Ascending aorta (tissue), 2 donors: ENCODE results near the gene PDCD1LG2. TPM values are rescaled to one million over a fixed set of nuclear protein-coding genes. Genes with fewer than 3 reads are reported as not detected.
A peak's percentile ranks its signal among the peaks of the same experiment; 100 is the strongest.

Experiments
- DNase-seq, 2 donors: peaks; one replicate each; pipeline ENCODE4 v3.0.0-alpha.2; 2019; ENCODE audit warnings: low spot score in 2 of 2
- H3K27ac ChIP-seq, 2 donors: fragments of 200-600 bp; sonication (generic); one replicate each; pipeline ENCODE4 v1.5.1; 2016 to 2017; ENCODE audit warnings: mild to moderate bottlenecking in 1 of 2
- H3K27me3 ChIP-seq: fragments of 200-600 bp; sonication (generic); one replicate; pipeline ENCODE4 v1.5.1; 2017
- H3K36me3 ChIP-seq, 2 donors: fragments of 200-600 bp; sonication (generic); one replicate each; pipeline ENCODE4 v1.5.1; 2016
- H3K4me1 ChIP-seq, 2 donors: fragments of 200-600 bp; sonication (generic); one replicate each; pipeline ENCODE4 v1.5.1; 2016 to 2017; ENCODE audit warnings: mild to moderate bottlenecking in 1 of 2
- H3K4me3 ChIP-seq, 2 donors: fragments of 200-600 bp; sonication (generic); one replicate each; pipeline ENCODE4 v1.5.1; 2016 to 2017; ENCODE audit warnings: mild to moderate bottlenecking in 1 of 2
- H3K9me3 ChIP-seq, 2 donors: fragments of 200-600 bp; sonication (generic); one replicate each; pipeline ENCODE4 v1.5.1; 2016
- CTCF ChIP-seq, 3 experiments: fragments of 200-600 bp in 2 of 3; fragments of 450-650 bp in 1 of 3; sonication (generic) in 2 of 3; IDR thresholded peaks; one replicate each; pipeline ENCODE4 v1.5.1; 2016 to 2019; ENCODE audit warnings: antibody characterized with exemption in 3 of 3, mild to moderate bottlenecking in 1 of 3, moderate library complexity in 1 of 3
- intact Hi-C: fragments of 100-400 bp; cut with DNase I; formaldehyde crosslinking; loops from one replicate; pipeline ENCODE4 v1.15.1; 2023
- total RNA-seq: library from RNA; depleted of rRNA; stranded (reverse); fragments of >200 nt; gene quantifications from one replicate; pipeline ENCODE4 v1.1.0, GENCODE V29; 2016

The PDCD1LG2 gene
- total RNA-seq, 1 donor from 2014 or later, result 1.1 TPM

- Histone ChIP-seq H3K4me1 (no peaks in the 10 kb centered on the region), H3K27ac (no peak overlapping the region), H3K4me3 (no peak overlapping the region), H3K9me3 (no peaks in the 10 kb centered on the region), H3K36me3 (no peaks in the 10 kb centered on the region), H3K27me3 (no peaks in the 10 kb centered on the region)
- TF ChIP-seq CTCF (IDR thresholded peaks at IDR 0.05), result no peak
- no peak for DNase-seq
- intact Hi-C loops, result no loop called here
Observed at GRCh38 chr9:5499889-5500398, 10.4 kb upstream of the PDCD1LG2 start.

DNA sequence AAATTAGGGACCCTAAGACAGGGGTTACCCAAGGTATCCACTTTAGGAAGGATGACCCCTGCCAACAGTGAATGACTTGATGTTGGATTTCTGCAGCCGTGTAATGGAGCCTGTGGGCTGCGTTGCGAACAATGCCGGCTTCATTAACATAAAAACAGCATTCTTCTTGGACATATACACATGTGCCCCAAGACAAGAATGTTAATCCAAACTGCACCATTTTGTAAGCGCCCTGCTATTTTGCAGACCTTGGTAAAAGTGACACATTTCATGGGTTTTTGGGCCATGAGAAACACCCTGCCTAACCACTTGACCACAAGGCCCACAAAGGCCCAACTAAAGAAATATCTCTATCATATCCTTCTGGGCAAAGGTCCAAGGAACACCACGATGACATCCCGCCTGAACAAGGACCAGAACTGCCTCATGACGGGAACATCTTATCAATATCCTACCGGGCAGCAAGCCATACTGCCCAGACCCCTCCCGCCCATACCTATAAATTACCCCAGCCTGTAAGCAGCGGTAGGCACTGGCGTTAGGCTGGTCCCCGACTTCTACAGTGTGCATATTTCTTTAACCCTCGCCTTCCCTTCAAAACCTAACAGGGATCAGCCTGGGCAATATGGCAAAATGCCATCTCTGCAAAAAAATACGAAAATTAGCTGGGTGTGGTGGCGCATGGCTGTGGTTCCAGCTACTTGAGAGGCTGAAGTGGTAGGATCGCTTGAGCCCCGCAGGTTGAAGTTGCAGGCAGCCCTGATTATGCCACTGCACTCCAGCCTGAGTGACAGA lies 9.7 kb upstream of the PDCD1LG2 start:
- DNase-seq, result no peak
- no peak overlapping the region for H3K27ac ChIP-seq
- intact Hi-C loops, result no loop called here

GRCh38 chr9:5502553-5502952 lies 7.8 kb upstream of the PDCD1LG2 start:
- no peak for DNase-seq
- H3K36me3 ChIP-seq, result no peaks in the 10 kb centered on the region
- H3K9me3 ChIP-seq, result no peaks in the 10 kb centered on the region
- H3K27me3 ChIP-seq, result no peaks in the 10 kb centered on the region
- intact Hi-C loops, result no loop called here
- no peak for TF ChIP-seq CTCF (IDR thresholded peaks at IDR 0.05)
- no peaks in the 10 kb centered on the region for H3K4me1 ChIP-seq
- no peak overlapping the region for H3K27ac ChIP-seq
- H3K4me3 ChIP-seq, result no peak overlapping the region

More for the DNA sequence above, 9.7 kb upstream of the PDCD1LG2 start:
- Histone ChIP-seq H3K27me3 (no peaks in the 10 kb centered on the region), H3K4me1 (no peaks in the 10 kb centered on the region), H3K36me3 (no peaks in the 10 kb centered on the region), H3K4me3 (no peak overlapping the region), H3K9me3 (no peaks in the 10 kb centered on the region)
- TF ChIP-seq CTCF (IDR thresholded peaks at IDR 0.05), result no peak

DNA sequence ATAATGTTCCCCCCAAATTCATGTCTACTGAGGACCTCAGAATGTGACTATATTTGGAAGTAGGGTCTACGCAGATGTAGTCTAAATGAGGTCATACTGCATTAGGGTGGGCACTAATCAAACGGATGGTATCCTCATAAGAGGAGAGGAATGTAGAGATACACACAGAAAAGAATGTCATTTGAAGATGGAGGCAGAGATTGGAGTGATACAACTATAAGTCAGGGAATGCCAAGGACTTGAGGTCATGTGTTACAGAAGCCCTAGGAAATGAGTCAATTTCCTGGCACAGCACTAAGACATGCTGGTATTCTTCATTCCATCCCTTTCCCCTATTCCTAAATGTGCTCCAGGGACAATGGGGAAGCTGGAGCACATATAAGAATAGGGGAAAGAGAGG lies 758 bp upstream of the PDCD1LG2 start:
- no peaks in the 10 kb centered on the region for H3K27me3 ChIP-seq
- peak overlapping the region; percentile 76 to 79 for H3K27ac ChIP-seq
- intact Hi-C loops, result loop anchor here (5.0 kb wide), 2 partner anchors 57 to 68 kb away; partner anchors contain the start of gene CD274
- H3K4me1 ChIP-seq, result peaks cover 0 to 4% of the 10 kb centered on the region in 2 donors
- no peak for TF ChIP-seq CTCF (IDR thresholded peaks at IDR 0.05)
- no peak overlapping the region for H3K4me3 ChIP-seq
- no peak for DNase-seq
- no peaks in the 10 kb centered on the region for H3K36me3 ChIP-seq
- H3K9me3 ChIP-seq, result no peaks in the 10 kb centered on the region

GRCh38 chr9:5510989-5511388 lies 658 bp downstream of the PDCD1LG2 start:
- TF ChIP-seq CTCF (IDR thresholded peaks at IDR 0.05), result no peak
- Histone ChIP-seq H3K27ac (peak overlapping the region; percentile 76 to 79), H3K4me3 (peak overlapping the region; percentile 29 to 54), H3K4me1 (peaks cover 0 to 4% of the 10 kb centered on the region in 2 donors), H3K36me3 (no peaks in the 10 kb centered on the region), H3K27me3 (no peaks in the 10 kb centered on the region), H3K9me3 (no peaks in the 10 kb centered on the region)
- intact Hi-C loops, result loop anchor here (5.0 kb wide), 1 partner anchor 41 kb away; no protein-coding TSS in a partner anchor
- DNase-seq, result no peak
